Stomach (tissue), 9 donors: ENCODE measurements around the gene PRDM5. TPM values are rescaled to one million over a fixed set of nuclear protein-coding genes. Genes with fewer than 3 reads are reported as not detected.

Experiments
- DNase-seq, 2 donors: peaks; one replicate each; pipeline versions ENCODE4 v3.0.0 to v3.0.0-alpha.2; 2013 to 2019
- H3K27ac ChIP-seq, 5 donors: fragments of 200-600 bp in 4 of 5; sonication (generic) in 4 of 5; one replicate each; pipeline ENCODE4 v1.5.1; 2013 to 2019; ENCODE audit warnings: mild to moderate bottlenecking in 1 of 5, moderate library complexity in 1 of 5
- H3K27me3 ChIP-seq, 3 donors: fragments of 200-600 bp; sonication (generic); one replicate each; pipeline ENCODE4 v1.5.1; 2017 to 2019; ENCODE audit warnings: mixed run types in 1 of 3
- H3K36me3 ChIP-seq, 4 donors: fragments of 200-600 bp; sonication (generic); 1 replicate in 3 of 4; 2 replicates in 1 of 4; pipeline ENCODE4 v1.5.1; 2016 to 2019
- H3K4me1 ChIP-seq, 4 donors: fragments of 200-600 bp; sonication (generic); one replicate each; pipeline ENCODE4 v1.5.1; 2016 to 2019
- H3K4me3 ChIP-seq, 4 donors: fragments of 200-600 bp; sonication (generic) in 3 of 4; one replicate each; pipeline ENCODE4 v1.5.1; 2016 to 2019; ENCODE audit warnings: mild to moderate bottlenecking in 1 of 4
- H3K9me3 ChIP-seq, 4 donors: fragments of 200-600 bp; sonication (generic); one replicate each; pipeline ENCODE4 v1.5.1; 2016 to 2019
- CTCF ChIP-seq, 7 experiments: fragments of 450-650 bp in 4 of 7; fragments of 200-600 bp in 3 of 7; sonication (generic) in 3 of 7; IDR thresholded peaks; one replicate each; pipeline ENCODE4 v1.5.1; 2016 to 2019; ENCODE audit warnings: antibody characterized with exemption in 7 of 7, control low read depth in 2 of 7, mild to moderate bottlenecking in 1 of 7
- EP300 ChIP-seq: sonication (generic); formaldehyde crosslinking; IDR thresholded peaks from one replicate; pipeline ENCODE4 v1.6.1; 2017; ENCODE audit warnings: antibody characterized with exemption
- POLR2A ChIP-seq, 4 donors: fragments of 450-650 bp; IDR thresholded peaks; one replicate each; pipeline ENCODE4 v1.6.1; 2016; ENCODE audit warnings: antibody characterized with exemption in 4 of 4, control low read depth in 2 of 4, mild to moderate bottlenecking in 1 of 4, moderate library complexity in 1 of 4
- POLR2AphosphoS5 ChIP-seq, 3 donors: sonication (generic); formaldehyde crosslinking; IDR thresholded peaks; one replicate each; pipeline ENCODE4 v1.6.1; 2016; ENCODE audit warnings: antibody characterized with exemption in 3 of 3
- WGBS, 5 donors: extraction: QIAGEN DNeasy Blood & Tissue Kit in 3 of 5; methylation state at CpG; one replicate each; pipeline versions ENCODE4 v1.1.5 to v1.1.7; 2013 to 2018; 5-methylcytosine and 5-hydroxymethylcytosine counted together
- intact Hi-C: fragments of 100-400 bp; cut with DNase I; formaldehyde crosslinking; loops from one replicate; pipeline ENCODE4 v1.15.1; 2023; ENCODE audit warnings: low total_unique reads
- polyA plus RNA-seq, 3 donors: library from polyadenylated mRNA; stranded (reverse); fragments of 200-250 nt; gene quantifications; one replicate each; pipeline ENCODE4 v1.2.3, GENCODE V29; 2013
- total RNA-seq, 5 donors: library from RNA; depleted of rRNA; stranded (reverse); fragments of >200 nt; gene quantifications; one replicate each; pipeline versions ENCODE4 v1.1.0 to v1.2.3, GENCODE V29; 2014 to 2016
- donor health status: healthy with polysubstance abuse.
- donor health status: Bipolar disorder and iron deficiency.
- donor health status: healthy.

Gene PRDM5
- total and polyA plus RNA-seq, 8 donors = 1.5 to 64.7 (median 10.7) TPM

- no peaks in the 10 kb centered on the region for H3K9me3 ChIP-seq
- peaks cover 0 to 6% (median 0%) of the 10 kb centered on the region in 4 donors for H3K4me1 ChIP-seq
- intact Hi-C loops = no loop called here
- WGBS, 5 donors = 54 to 77% (median 57%) methylated on average over 3 of the region's 3 CpGs
- no peaks in the 10 kb centered on the region for H3K36me3 ChIP-seq
- no peak for TF ChIP-seq EP300
- TF ChIP-seq POLR2AphosphoS5 (IDR thresholded peaks at IDR 0.05) = no peak
- no peak for TF ChIP-seq CTCF (IDR thresholded peaks at IDR 0.05)
- no peak for TF ChIP-seq POLR2A (IDR thresholded peaks at IDR 0.05)
- no peak overlapping the region for H3K27ac ChIP-seq
- no peaks in the 10 kb centered on the region for H3K27me3 ChIP-seq
- no peak for DNase-seq
- H3K4me3 ChIP-seq = no peak overlapping the region
Observed at GRCh38 chr4:120858776-120859175, 63.8 kb downstream of the PRDM5 start.

GRCh38 chr4:120857312-120857711, 65.2 kb downstream of the PRDM5 start:
- WGBS, 5 donors = 70 to 83% (median 81%) methylated on average over 3 of the region's 3 CpGs
- TF ChIP-seq POLR2AphosphoS5 (IDR thresholded peaks at IDR 0.05) (no peak), EP300 (no peak), POLR2A (IDR thresholded peaks at IDR 0.05) (no peak), CTCF (IDR thresholded peaks at IDR 0.05) (no peak)
- H3K4me3 ChIP-seq = no peak overlapping the region
- H3K4me1 ChIP-seq = peaks cover 0 to 6% (median 0%) of the 10 kb centered on the region in 4 donors
- DNase-seq = no peak
- no peaks in the 10 kb centered on the region for H3K9me3 ChIP-seq
- H3K27me3 ChIP-seq = no peaks in the 10 kb centered on the region
- intact Hi-C loops = no loop called here
- H3K36me3 ChIP-seq = no peaks in the 10 kb centered on the region
- H3K27ac ChIP-seq = no peak overlapping the region

GRCh38 chr4:120856294-120856693, 66.2 kb downstream of the PRDM5 start:
- H3K4me1 ChIP-seq = peaks cover 0 to 6% (median 0%) of the 10 kb centered on the region in 4 donors
- no peak overlapping the region for H3K4me3 ChIP-seq
- DNase-seq = no peak
- intact Hi-C loops = no loop called here
- TF ChIP-seq POLR2A (IDR thresholded peaks at IDR 0.05) (no peak), EP300 (no peak), POLR2AphosphoS5 (IDR thresholded peaks at IDR 0.05) (no peak), CTCF (IDR thresholded peaks at IDR 0.05) (no peak)
- no peaks in the 10 kb centered on the region for H3K27me3 ChIP-seq
- no peaks in the 10 kb centered on the region for H3K36me3 ChIP-seq
- no peaks in the 10 kb centered on the region for H3K9me3 ChIP-seq
- H3K27ac ChIP-seq = no peak overlapping the region
- WGBS, 5 donors = 56 to 66% (median 64%) methylated on average over 2 of the region's 2 CpGs

- intact Hi-C loops = no loop called here
- Histone ChIP-seq H3K27ac (no peak overlapping the region), H3K27me3 (no peaks in the 10 kb centered on the region), H3K4me3 (no peak overlapping the region), H3K9me3 (no peaks in the 10 kb centered on the region), H3K4me1 (peaks cover 0 to 6% (median 0%) of the 10 kb centered on the region in 4 donors), H3K36me3 (no peaks in the 10 kb centered on the region)
- no peak for DNase-seq
- 35 to 68% (median 57%) methylated on average over 2 of the region's 2 CpGs for WGBS, 5 donors
- TF ChIP-seq POLR2A (IDR thresholded peaks at IDR 0.05) (no peak), CTCF (IDR thresholded peaks at IDR 0.05) (no peak), EP300 (no peak), POLR2AphosphoS5 (IDR thresholded peaks at IDR 0.05) (no peak)
Observed at GRCh38 chr4:120855307-120856001, 67.1 kb downstream of the PRDM5 start.
